Bronchial epithelial cell (primary cell): ENCODE measurements around the gene MGRN1. TPM values are rescaled to one million over a fixed set of nuclear protein-coding genes. Genes with fewer than 3 reads are reported as not detected.

Experiments
- DNase-seq: peaks from one replicate; pipeline ENCODE4 v3.0.0-alpha.2; 2010; ENCODE audit warnings: low read depth
- FAIRE-seq: peaks from 2 replicates; lab custom pipeline; 2011; peaks lifted over from hg19 to GRCh38; lab: Jason Lieb, UNC
- H3K27me3 ChIP-seq: 2 replicates; pipeline ENCODE4 v1.5.1; 2011; ENCODE audit warnings: low read length; ENCODE audit not compliant: control insufficient read depth, insufficient read depth
- H3K36me3 ChIP-seq: 2 replicates; pipeline ENCODE4 v1.5.1; 2011; ENCODE audit warnings: low read length; ENCODE audit not compliant: control insufficient read depth, insufficient read depth
- H3K4me3 ChIP-seq: 2 replicates; pipeline ENCODE4 v1.5.1; 2011; ENCODE audit warnings: mild to moderate bottlenecking, low read depth, low read length, control low read depth
- CTCF ChIP-seq: IDR thresholded peaks from 2 replicates; pipeline ENCODE4 v1.5.1; 2011; ENCODE audit warnings: mild to moderate bottlenecking, moderate library complexity, low read length, control low read depth, inconsistent platforms; ENCODE audit not compliant: insufficient read depth, severe bottlenecking
- total RNA-seq: library from RNA; depleted of rRNA; stranded (reverse); fragments of >200 nt; gene quantifications from 2 replicates; pipeline ENCODE4 v1.2.1, GENCODE V29; 2014

The MGRN1 gene
- total RNA-seq, 1 donor from 2014 or later, result 6.1 TPM

GRCh38 chr16:4700380-4700996 is 75.9 kb downstream of the MGRN1 start:
- DNase-seq, result peak; percentile 43
- FAIRE-seq, result no peak
- Histone ChIP-seq H3K27me3 (no peaks in the 10 kb centered on the region), H3K4me3 (no peak overlapping the region), H3K36me3 (peaks cover 40% of the 10 kb centered on the region)
- no peak for TF ChIP-seq CTCF

- Histone ChIP-seq H3K27me3 (no peaks in the 10 kb centered on the region), H3K4me3 (no peak overlapping the region), H3K36me3 (peaks cover 37% of the 10 kb centered on the region)
- FAIRE-seq (no peak), DNase-seq (no peak)
- TF ChIP-seq CTCF, result no peak
Measured at GRCh38 chr16:4700997-4701743, 76.5 kb downstream of the MGRN1 start.

- H3K4me3 ChIP-seq, result no peak overlapping the region
- TF ChIP-seq CTCF, result no peak
- no peaks in the 10 kb centered on the region for H3K27me3 ChIP-seq
- peaks cover 39% of the 10 kb centered on the region for H3K36me3 ChIP-seq
- DNase-seq (no peak), FAIRE-seq (no peak)
Measured at GRCh38 chr16:4701791-4702465, 77.3 kb downstream of the MGRN1 start.

GRCh38 chr16:4702466-4702808 is 77.8 kb downstream of the MGRN1 start:
- peaks cover 36% of the 10 kb centered on the region for H3K36me3 ChIP-seq
- TF ChIP-seq CTCF, result no peak
- no peak for FAIRE-seq
- H3K27me3 ChIP-seq, result no peaks in the 10 kb centered on the region
- no peak overlapping the region for H3K4me3 ChIP-seq
- DNase-seq, result no peak

- peaks cover 28% of the 10 kb centered on the region for H3K36me3 ChIP-seq
Measured at GRCh38 chr16:4703906-4704305, 79.3 kb downstream of the MGRN1 start.

More at GRCh38 chr16:4703906-4704305, 79.3 kb downstream of the MGRN1 start:
- DNase-seq (no peak), FAIRE-seq (no peak)
- Histone ChIP-seq H3K27me3 (no peaks in the 10 kb centered on the region), H3K4me3 (no peak overlapping the region)
- TF ChIP-seq CTCF, result no peak
